Duodenal mucosa (tissue), 2 donors: ENCODE measurements around the gene CDC42BPB.

Source experiments
- H3K27ac ChIP-seq: one replicate; pipeline ENCODE4 v1.7.0; 2013; ENCODE audit warnings: low read depth, low read length
- H3K27me3 ChIP-seq, 2 donors: one replicate each; pipeline ENCODE4 v1.7.0; 2013; ENCODE audit warnings: low read length in 2 of 2, control low read depth in 1 of 2; ENCODE audit not compliant: insufficient read depth in 2 of 2, control insufficient read depth in 1 of 2
- H3K36me3 ChIP-seq, 2 donors: one replicate each; pipeline ENCODE4 v1.7.0; 2013; ENCODE audit warnings: low read length in 2 of 2, control low read depth in 1 of 2; ENCODE audit not compliant: insufficient read depth in 2 of 2, control insufficient read depth in 1 of 2
- H3K4me1 ChIP-seq, 2 donors: one replicate each; pipeline ENCODE4 v1.7.0; 2013; ENCODE audit warnings: low read length in 2 of 2, control low read depth in 1 of 2; ENCODE audit not compliant: insufficient read depth in 2 of 2, control insufficient read depth in 1 of 2
- H3K4me3 ChIP-seq, 2 donors: one replicate each; pipeline ENCODE4 v1.7.0; 2013; ENCODE audit warnings: low read length in 2 of 2, low read depth in 1 of 2
- H3K9ac ChIP-seq, 2 donors: one replicate each; pipeline ENCODE4 v1.7.0; 2013; ENCODE audit warnings: low read length in 2 of 2, low read depth in 1 of 2
- H3K9me3 ChIP-seq, 2 donors: one replicate each; pipeline ENCODE4 v1.7.0; 2013; ENCODE audit warnings: low read length in 2 of 2, control low read depth in 1 of 2; ENCODE audit not compliant: control insufficient read depth in 1 of 2

CDC42BPB gene

GRCh38 chr14:102907980-102908730 lies 149.2 kb downstream of the CDC42BPB start:
- H3K4me1 ChIP-seq = no peaks in the 10 kb centered on the region
- H3K27ac ChIP-seq = no peak overlapping the region
- H3K9ac ChIP-seq = no peak overlapping the region
- H3K36me3 ChIP-seq = peaks cover 8 to 44% of the 10 kb centered on the region in 2 donors
- no peaks in the 10 kb centered on the region for H3K9me3 ChIP-seq
- no peaks in the 10 kb centered on the region for H3K27me3 ChIP-seq
- no peak overlapping the region for H3K4me3 ChIP-seq

GRCh38 chr14:102907303-102907844 lies 150.0 kb downstream of the CDC42BPB start:
- H3K4me3 ChIP-seq = no peak overlapping the region
- H3K9ac ChIP-seq = no peak overlapping the region
- no peaks in the 10 kb centered on the region for H3K9me3 ChIP-seq
- H3K27ac ChIP-seq = no peak overlapping the region
- peaks cover 8 to 52% of the 10 kb centered on the region in 2 donors for H3K36me3 ChIP-seq
- H3K27me3 ChIP-seq = no peaks in the 10 kb centered on the region
- H3K4me1 ChIP-seq = peaks cover 0 to 5% of the 10 kb centered on the region in 2 donors

- no peaks in the 10 kb centered on the region for H3K27me3 ChIP-seq
- H3K4me3 ChIP-seq = no peak overlapping the region
- H3K36me3 ChIP-seq = peaks cover 8 to 54% of the 10 kb centered on the region in 2 donors
- no peak overlapping the region for H3K9ac ChIP-seq
- peaks cover 0 to 9% of the 10 kb centered on the region in 2 donors for H3K4me1 ChIP-seq
- no peaks in the 10 kb centered on the region for H3K9me3 ChIP-seq
- H3K27ac ChIP-seq = no peak overlapping the region
These were observed 150.6 kb downstream of the CDC42BPB start for GRCh38 chr14:102906616-102907302.

GRCh38 chr14:102905116-102906108 lies 151.9 kb downstream of the CDC42BPB start:
- H3K9ac ChIP-seq = no peak overlapping the region
- no peaks in the 10 kb centered on the region for H3K27me3 ChIP-seq
- no peaks in the 10 kb centered on the region for H3K9me3 ChIP-seq
- H3K36me3 ChIP-seq = peaks cover 8 to 55% of the 10 kb centered on the region in 2 donors
- H3K27ac ChIP-seq = no peak overlapping the region
- peaks cover 0 to 9% of the 10 kb centered on the region in 2 donors for H3K4me1 ChIP-seq
- no peak overlapping the region for H3K4me3 ChIP-seq

- H3K9ac ChIP-seq = no peak overlapping the region
- no peaks in the 10 kb centered on the region for H3K9me3 ChIP-seq
- peaks cover 8 to 62% of the 10 kb centered on the region in 2 donors for H3K36me3 ChIP-seq
- H3K27ac ChIP-seq = no peak overlapping the region
- peaks cover 0 to 9% of the 10 kb centered on the region in 2 donors for H3K4me1 ChIP-seq
- no peaks in the 10 kb centered on the region for H3K27me3 ChIP-seq
- no peak overlapping the region for H3K4me3 ChIP-seq
These were observed 153.3 kb downstream of the CDC42BPB start for GRCh38 chr14:102903889-102904512.

- Histone ChIP-seq H3K9ac (no peak overlapping the region), H3K27ac (no peak overlapping the region), H3K36me3 (peaks cover 8 to 64% of the 10 kb centered on the region in 2 donors), H3K4me3 (no peak overlapping the region), H3K9me3 (no peaks in the 10 kb centered on the region), H3K4me1 (peaks cover 0 to 14% of the 10 kb centered on the region in 2 donors), H3K27me3 (no peaks in the 10 kb centered on the region)
These were observed 154.0 kb downstream of the CDC42BPB start for GRCh38 chr14:102903248-102903888.

- no peak overlapping the region for H3K27ac ChIP-seq
- H3K36me3 ChIP-seq = peaks cover 10 to 66% of the 10 kb centered on the region in 2 donors
- H3K9me3 ChIP-seq = no peaks in the 10 kb centered on the region
- H3K4me3 ChIP-seq = no peak overlapping the region
- peaks cover 0 to 14% of the 10 kb centered on the region in 2 donors for H3K4me1 ChIP-seq
- no peaks in the 10 kb centered on the region for H3K27me3 ChIP-seq
- H3K9ac ChIP-seq = no peak overlapping the region
These were observed 154.7 kb downstream of the CDC42BPB start for GRCh38 chr14:102902523-102903247.

- no peak overlapping the region for H3K9ac ChIP-seq
- H3K36me3 ChIP-seq = peaks cover 13 to 65% of the 10 kb centered on the region in 2 donors
- no peak overlapping the region for H3K27ac ChIP-seq
- H3K9me3 ChIP-seq = no peaks in the 10 kb centered on the region
- H3K27me3 ChIP-seq = no peaks in the 10 kb centered on the region
- H3K4me1 ChIP-seq = peaks cover 0 to 14% of the 10 kb centered on the region in 2 donors
- no peak overlapping the region for H3K4me3 ChIP-seq
These were observed 155.3 kb downstream of the CDC42BPB start for GRCh38 chr14:102902086-102902485.
